ENCODE measurements around the gene PTPRG. TPM values are rescaled to one million over a fixed set of nuclear protein-coding genes. Genes with fewer than 3 reads are reported as not detected.

PTPRG gene
- total RNA-seq, 1 donor from 2014 or later = 39.6 TPM

- Mint-ChIP-seq H3K4me3 (ENCODE audit: unreplicated experiment) (no peak overlapping the region), H3K27ac (ENCODE audit: unreplicated experiment) (no peak overlapping the region), H3K9me3 (ENCODE audit: unreplicated experiment) (no peaks in the 10 kb centered on the region), H3K27me3 (ENCODE audit: low read depth, unreplicated experiment) (no peaks in the 10 kb centered on the region), H3K4me1 (ENCODE audit: low read depth, unreplicated experiment) (peaks cover 13% of the 10 kb centered on the region), H3K36me3 (ENCODE audit: low read depth, unreplicated experiment) (peaks cover 2% of the 10 kb centered on the region)
- DNase-seq (ENCODE audit: low read depth) = no peak
- H3K79me2 ChIP-seq (ENCODE audit: insufficient read depth, low read length) = peaks cover under 1% of the 10 kb centered on the region
- no peak overlapping the region for H3K27ac ChIP-seq (ENCODE audit: low read depth, low read length)
- H3K9ac ChIP-seq (ENCODE audit: low read length) = no peak overlapping the region
- no peak for TF ChIP-seq EZH2 (IDR thresholded peaks at IDR 0.05; ENCODE audit: insufficient read depth, low read length)
- TF ChIP-seq, protein P1, sequence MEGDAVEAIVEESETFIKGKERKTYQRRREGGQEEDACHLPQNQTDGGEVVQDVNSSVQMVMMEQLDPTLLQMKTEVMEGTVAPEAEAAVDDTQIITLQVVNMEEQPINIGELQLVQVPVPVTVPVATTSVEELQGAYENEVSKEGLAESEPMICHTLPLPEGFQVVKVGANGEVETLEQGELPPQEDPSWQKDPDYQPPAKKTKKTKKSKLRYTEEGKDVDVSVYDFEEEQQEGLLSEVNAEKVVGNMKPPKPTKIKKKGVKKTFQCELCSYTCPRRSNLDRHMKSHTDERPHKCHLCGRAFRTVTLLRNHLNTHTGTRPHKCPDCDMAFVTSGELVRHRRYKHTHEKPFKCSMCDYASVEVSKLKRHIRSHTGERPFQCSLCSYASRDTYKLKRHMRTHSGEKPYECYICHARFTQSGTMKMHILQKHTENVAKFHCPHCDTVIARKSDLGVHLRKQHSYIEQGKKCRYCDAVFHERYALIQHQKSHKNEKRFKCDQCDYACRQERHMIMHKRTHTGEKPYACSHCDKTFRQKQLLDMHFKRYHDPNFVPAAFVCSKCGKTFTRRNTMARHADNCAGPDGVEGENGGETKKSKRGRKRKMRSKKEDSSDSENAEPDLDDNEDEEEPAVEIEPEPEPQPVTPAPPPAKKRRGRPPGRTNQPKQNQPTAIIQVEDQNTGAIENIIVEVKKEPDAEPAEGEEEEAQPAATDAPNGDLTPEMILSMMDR (IDR thresholded peaks at IDR 0.05; ENCODE audit: insufficient read depth, low read depth, low read length) = no peak
- peaks cover 3% of the 10 kb centered on the region for H3K4me1 ChIP-seq (ENCODE audit: insufficient read depth, low read length)
- H4K20me1 ChIP-seq (ENCODE audit: insufficient read depth, low read length) = peaks cover 16% of the 10 kb centered on the region
- FAIRE-seq = no peak
- no peaks in the 10 kb centered on the region for H3K27me3 ChIP-seq (ENCODE audit: insufficient read depth, low read length)
- no peak overlapping the region for H3K4me3 ChIP-seq (ENCODE audit: insufficient read depth, low read depth, low read length)
- no peaks in the 10 kb centered on the region for H3K36me3 ChIP-seq (ENCODE audit: insufficient read depth, low read length)
- no peaks in the 10 kb centered on the region for H3K9me3 ChIP-seq (ENCODE audit: insufficient read depth, low read depth, low read length)
- H2AFZ ChIP-seq (ENCODE audit: low read depth, low read length) = no peak overlapping the region
- no peak overlapping the region for H3K4me2 ChIP-seq (ENCODE audit: low read length)
Measured at GRCh38 chr3:61776390-61776789, 215.0 kb downstream of the PTPRG start.

DNA sequence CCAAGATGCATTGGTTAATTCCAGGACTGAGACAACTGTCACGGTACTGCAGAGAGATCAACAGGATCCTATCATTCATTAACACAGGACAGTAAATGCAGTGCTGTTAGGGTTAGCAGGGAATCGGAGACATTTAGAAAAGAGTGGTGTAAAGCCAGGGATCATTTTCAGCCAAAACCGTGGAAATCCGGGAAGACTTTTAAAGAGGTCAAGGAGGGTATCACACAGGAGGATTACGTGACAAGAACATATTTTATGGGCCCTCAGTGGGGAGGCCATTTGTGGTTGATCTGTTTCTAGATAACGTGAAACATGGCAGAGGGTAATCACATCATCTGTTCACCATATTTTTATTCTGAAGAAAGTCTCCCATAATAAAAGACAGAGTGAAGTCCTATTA is 216.1 kb downstream of the PTPRG start:
- DNase-seq (ENCODE audit: low read depth) (no peak), FAIRE-seq (no peak)
- Mint-ChIP-seq H3K4me3 (ENCODE audit: unreplicated experiment) (no peak overlapping the region), H3K4me1 (ENCODE audit: low read depth, unreplicated experiment) (peaks cover 9% of the 10 kb centered on the region), H3K27ac (ENCODE audit: unreplicated experiment) (no peak overlapping the region), H3K27me3 (ENCODE audit: low read depth, unreplicated experiment) (no peaks in the 10 kb centered on the region), H3K36me3 (ENCODE audit: low read depth, unreplicated experiment) (peaks cover 2% of the 10 kb centered on the region), H3K9me3 (ENCODE audit: unreplicated experiment) (no peaks in the 10 kb centered on the region)
- peaks cover under 1% of the 10 kb centered on the region for H3K79me2 ChIP-seq (ENCODE audit: insufficient read depth, low read length)
- H3K27me3 ChIP-seq (ENCODE audit: insufficient read depth, low read length) = no peaks in the 10 kb centered on the region
- no peak overlapping the region for H3K27ac ChIP-seq (ENCODE audit: low read depth, low read length)
- no peak overlapping the region for H3K9ac ChIP-seq (ENCODE audit: low read length)
- TF ChIP-seq, protein P1 (IDR thresholded peaks at IDR 0.05; ENCODE audit: insufficient read depth, low read depth, low read length) = no peak
- TF ChIP-seq EZH2 (IDR thresholded peaks at IDR 0.05; ENCODE audit: insufficient read depth, low read length) = no peak
- H3K4me3 ChIP-seq (ENCODE audit: insufficient read depth, low read depth, low read length) = no peak overlapping the region
- H3K4me1 ChIP-seq (ENCODE audit: insufficient read depth, low read length) = no peaks in the 10 kb centered on the region
- peaks cover 16% of the 10 kb centered on the region for H4K20me1 ChIP-seq (ENCODE audit: insufficient read depth, low read length)
- H3K9me3 ChIP-seq (ENCODE audit: insufficient read depth, low read depth, low read length) = no peaks in the 10 kb centered on the region
- no peaks in the 10 kb centered on the region for H3K36me3 ChIP-seq (ENCODE audit: insufficient read depth, low read length)
- no peak overlapping the region for H3K4me2 ChIP-seq (ENCODE audit: low read length)
- no peak overlapping the region for H2AFZ ChIP-seq (ENCODE audit: low read depth, low read length)

- Histone ChIP-seq H3K4me3 (ENCODE audit: insufficient read depth, low read depth, low read length) (no peak overlapping the region), H3K4me1 (ENCODE audit: insufficient read depth, low read length) (no peaks in the 10 kb centered on the region), H3K9me3 (ENCODE audit: insufficient read depth, low read depth, low read length) (no peaks in the 10 kb centered on the region), H3K9ac (ENCODE audit: low read length) (no peak overlapping the region), H3K27me3 (ENCODE audit: insufficient read depth, low read length) (no peaks in the 10 kb centered on the region), H3K4me2 (ENCODE audit: low read length) (no peak overlapping the region), H3K79me2 (ENCODE audit: insufficient read depth, low read length) (peaks cover 3% of the 10 kb centered on the region), H2AFZ (ENCODE audit: low read depth, low read length) (no peak overlapping the region), H3K27ac (ENCODE audit: low read depth, low read length) (no peak overlapping the region), H4K20me1 (ENCODE audit: insufficient read depth, low read length) (peaks cover 16% of the 10 kb centered on the region), H3K36me3 (ENCODE audit: insufficient read depth, low read length) (no peaks in the 10 kb centered on the region)
- DNase-seq (ENCODE audit: low read depth) = no peak
- peaks cover 4% of the 10 kb centered on the region for H3K4me1 Mint-ChIP-seq (ENCODE audit: low read depth, unreplicated experiment)
- no peaks in the 10 kb centered on the region for H3K9me3 Mint-ChIP-seq (ENCODE audit: unreplicated experiment)
- H3K27ac Mint-ChIP-seq (ENCODE audit: unreplicated experiment) = no peak overlapping the region
- no peak overlapping the region for H3K4me3 Mint-ChIP-seq (ENCODE audit: unreplicated experiment)
- no peak for TF ChIP-seq EZH2 (IDR thresholded peaks at IDR 0.05; ENCODE audit: insufficient read depth, low read length)
- H3K27me3 Mint-ChIP-seq (ENCODE audit: low read depth, unreplicated experiment) = no peaks in the 10 kb centered on the region
- no peak for FAIRE-seq
- peaks cover 2% of the 10 kb centered on the region for H3K36me3 Mint-ChIP-seq (ENCODE audit: low read depth, unreplicated experiment)
Measured at GRCh38 chr3:61778095-61778494, 216.7 kb downstream of the PTPRG start.
